HEK293 (cell line): ENCODE measurements around the gene DCDC1.

Experiments
- CTCF ChIA-PET: fragments of 350-600 bp; formaldehyde crosslinking; extraction: SDS; loops from one replicate; lab custom pipeline; 2021; ENCODE audit warnings: antibody characterized with exemption; lab: Yijun Ruan, JAX
- POLR2A ChIA-PET: fragments of 300-600 bp; formaldehyde crosslinking; extraction: SDS; loops from one replicate; lab custom pipeline; 2020; ENCODE audit warnings: antibody characterized with exemption, inconsistent platforms; lab: Yijun Ruan, JAX
- H3K27ac ChIP-seq: fragments of 200-500 bp; sonication (Bioruptor generic); 2 replicates; pipeline ENCODE4 v1.5.1; 2014; ENCODE audit warnings: low read depth, low read length, control low read depth, inconsistent platforms; ENCODE audit errors: extremely low read depth
- H3K36me3 ChIP-seq, 2 experiments: fragments of 200-500 bp in 1 of 2; sonication (Bioruptor generic) in 1 of 2; 1 replicate in 1 of 2; 2 replicates in 1 of 2; pipeline ENCODE4 v1.5.1; 2014 to 2017; ENCODE audit warnings: inconsistent platforms in 2 of 2, low read length in 2 of 2; ENCODE audit not compliant: control insufficient read depth in 2 of 2, insufficient read depth in 1 of 2
- H3K4me1 ChIP-seq: fragments of 200-500 bp; sonication (Bioruptor generic); 2 replicates; pipeline ENCODE4 v1.5.1; 2014; ENCODE audit warnings: mild to moderate bottlenecking, low read length, inconsistent platforms; ENCODE audit not compliant: control insufficient read depth, insufficient read depth
- H3K4me3 ChIP-seq: 2 replicates; pipeline ENCODE4 v1.5.1; 2011; ENCODE audit warnings: low read depth, mild to moderate bottlenecking, control low read depth, low read length, moderate library complexity
- H3K9me3 ChIP-seq: fragments of 200-500 bp; sonication (Bioruptor generic); 2 replicates; pipeline ENCODE4 v1.5.1; 2014; ENCODE audit warnings: low read depth, low read length, inconsistent platforms; ENCODE audit not compliant: control insufficient read depth, insufficient read depth
- OSR2 ChIP-seq: fragments of 450-650 bp; formaldehyde crosslinking; IDR thresholded peaks from 2 replicates; pipeline ENCODE4 v1.5.1; 2016; ENCODE audit warnings: missing biosample characterization, missing genetic modification characterization
- ZBTB17 ChIP-seq: fragments of 450-650 bp; formaldehyde crosslinking; IDR thresholded peaks from 2 replicates; pipeline ENCODE4 v1.5.1; 2016; ENCODE audit warnings: missing biosample characterization, missing genetic modification characterization
- ZBTB48 ChIP-seq: fragments of 450-650 bp; formaldehyde crosslinking; IDR thresholded peaks from 2 replicates; pipeline ENCODE4 v1.5.1; 2016; ENCODE audit warnings: missing biosample characterization, missing genetic modification characterization
- ZEB2 ChIP-seq: fragments of 450-650 bp; formaldehyde crosslinking; IDR thresholded peaks from 2 replicates; pipeline ENCODE4 v1.5.1; 2016; ENCODE audit warnings: missing biosample characterization, missing genetic modification characterization
- ZFP41 ChIP-seq: fragments of 450-650 bp; formaldehyde crosslinking; IDR thresholded peaks from 2 replicates; pipeline ENCODE4 v1.5.1; 2016; ENCODE audit warnings: missing biosample characterization, missing genetic modification characterization, borderline replicate concordance
- ZNF169 ChIP-seq: fragments of 450-650 bp; formaldehyde crosslinking; IDR thresholded peaks from 2 replicates; pipeline ENCODE4 v1.5.1; 2016; ENCODE audit warnings: missing biosample characterization, missing genetic modification characterization
- ZNF223 ChIP-seq: fragments of 450-650 bp; formaldehyde crosslinking; IDR thresholded peaks from 2 replicates; pipeline ENCODE4 v1.5.1; 2016; ENCODE audit warnings: missing biosample characterization, missing genetic modification characterization
- ZNF23 ChIP-seq: fragments of 450-650 bp; formaldehyde crosslinking; IDR thresholded peaks from 2 replicates; pipeline ENCODE4 v1.5.1; 2016; ENCODE audit warnings: missing biosample characterization, missing genetic modification characterization, borderline replicate concordance
- ZNF239 ChIP-seq: fragments of 450-650 bp; formaldehyde crosslinking; IDR thresholded peaks from 2 replicates; pipeline ENCODE4 v1.5.1; 2016; ENCODE audit warnings: missing biosample characterization, missing genetic modification characterization
- ZNF48 ChIP-seq: fragments of 450-650 bp; formaldehyde crosslinking; IDR thresholded peaks from 2 replicates; pipeline ENCODE4 v1.5.1; 2016; ENCODE audit warnings: missing biosample characterization, missing genetic modification characterization
- ZNF488 ChIP-seq: fragments of 450-650 bp; formaldehyde crosslinking; IDR thresholded peaks from 2 replicates; pipeline ENCODE4 v1.5.1; 2016; ENCODE audit warnings: missing biosample characterization, missing genetic modification characterization
- ZNF518A ChIP-seq: fragments of 450-650 bp; formaldehyde crosslinking; conservative IDR thresholded peaks from 2 replicates; pipeline ENCODE4 v1.5.1; 2016; ENCODE audit warnings: low read depth, missing biosample characterization, missing genetic modification characterization
- ZNF600 ChIP-seq: fragments of 450-650 bp; formaldehyde crosslinking; IDR thresholded peaks from 2 replicates; pipeline ENCODE4 v1.5.1; 2016; ENCODE audit warnings: missing biosample characterization, missing genetic modification characterization
- ZNF76 ChIP-seq: fragments of 450-650 bp; formaldehyde crosslinking; IDR thresholded peaks from 2 replicates; pipeline ENCODE4; 2016; ENCODE audit warnings: low read depth, missing biosample characterization, missing genetic modification characterization, borderline replicate concordance
- ZNF837 ChIP-seq: fragments of 450-650 bp; formaldehyde crosslinking; IDR thresholded peaks from 2 replicates; pipeline ENCODE4 v1.5.1; 2016; ENCODE audit warnings: missing biosample characterization, missing genetic modification characterization
- TF ChIP-seq, protein P1 (sequence below): fragments of 450-650 bp; formaldehyde crosslinking; IDR thresholded peaks from 2 replicates; pipeline ENCODE4 v1.5.1; 2017; ENCODE audit warnings: missing biosample characterization, mild to moderate bottlenecking, missing genetic modification characterization, moderate library complexity
- TF ChIP-seq, protein P2 (sequence below): fragments of 450-650 bp; formaldehyde crosslinking; IDR thresholded peaks from 2 replicates; pipeline ENCODE4 v1.5.1; 2017; ENCODE audit warnings: missing biosample characterization, missing genetic modification characterization
- TF ChIP-seq, protein P3 (sequence below): fragments of 450-650 bp; formaldehyde crosslinking; IDR thresholded peaks from 2 replicates; pipeline ENCODE4 v1.5.1; 2016; ENCODE audit warnings: missing biosample characterization, missing genetic modification characterization
- TF ChIP-seq, protein P4 (sequence below): fragments of 450-650 bp; formaldehyde crosslinking; IDR thresholded peaks from 2 replicates; pipeline ENCODE4 v1.5.1; 2016; ENCODE audit warnings: missing biosample characterization, missing genetic modification characterization
- TF ChIP-seq, protein P5 (sequence below): fragments of 450-650 bp; formaldehyde crosslinking; IDR thresholded peaks from 2 replicates; pipeline ENCODE4 v1.5.1; 2017; ENCODE audit warnings: missing biosample characterization, missing genetic modification characterization

The DCDC1 gene

DNA sequence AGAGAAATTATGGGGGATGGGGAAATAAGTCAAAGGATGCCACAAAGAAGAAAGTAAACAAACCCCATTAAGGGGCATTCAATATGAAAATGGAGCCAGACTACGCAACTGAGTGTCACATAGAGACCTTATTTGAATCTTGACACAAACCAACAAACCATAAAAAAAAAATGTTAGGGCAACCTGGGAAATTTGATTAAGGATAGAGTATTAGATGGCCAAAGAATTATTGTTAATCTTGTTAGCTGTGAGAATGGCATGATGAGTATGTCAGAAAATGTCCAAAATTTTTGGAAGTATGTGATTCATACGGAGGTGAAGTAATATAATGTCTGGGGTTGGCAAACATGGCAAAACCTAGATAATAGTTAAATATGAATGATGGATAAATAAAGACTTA, 461.3 kb downstream of the DCDC1 start:
- no peaks in the 10 kb centered on the region for H3K9me3 ChIP-seq
- H3K4me1 ChIP-seq, result no peaks in the 10 kb centered on the region
- ChIA-PET CTCF (no interaction called here), POLR2A (no interaction called here)
- H3K27ac ChIP-seq, result no peak overlapping the region
- TF ChIP-seq OSR2 (tag by site-specific recombination) (no peak), ZNF239 (no peak), ZBTB17 (tag by site-specific recombination) (no peak), ZNF223 (tag by site-specific recombination) (no peak), ZNF837 (tag by site-specific recombination) (no peak), ZNF76 (no peak), ZNF600 (tag by site-specific recombination) (no peak), ZNF488 (tag by site-specific recombination) (no peak), ZNF23 (no peak), ZNF48 (tag by site-specific recombination) (no peak), ZBTB48 (tag by site-specific recombination) (no peak), ZNF169 (tag by site-specific recombination) (no peak), ZNF518A (no peak), ZEB2 (tag by site-specific recombination) (no peak), ZFP41 (no peak)
- TF ChIP-seq, protein P1, sequence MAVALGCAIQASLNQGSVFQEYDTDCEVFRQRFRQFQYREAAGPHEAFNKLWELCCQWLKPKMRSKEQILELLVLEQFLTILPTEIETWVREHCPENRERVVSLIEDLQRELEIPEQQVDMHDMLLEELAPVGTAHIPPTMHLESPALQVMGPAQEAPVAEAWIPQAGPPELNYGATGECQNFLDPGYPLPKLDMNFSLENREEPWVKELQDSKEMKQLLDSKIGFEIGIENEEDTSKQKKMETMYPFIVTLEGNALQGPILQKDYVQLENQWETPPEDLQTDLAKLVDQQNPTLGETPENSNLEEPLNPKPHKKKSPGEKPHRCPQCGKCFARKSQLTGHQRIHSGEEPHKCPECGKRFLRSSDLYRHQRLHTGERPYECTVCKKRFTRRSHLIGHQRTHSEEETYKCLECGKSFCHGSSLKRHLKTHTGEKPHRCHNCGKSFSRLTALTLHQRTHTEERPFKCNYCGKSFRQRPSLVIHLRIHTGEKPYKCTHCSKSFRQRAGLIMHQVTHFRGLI, result no peak
- TF ChIP-seq, protein P2, sequence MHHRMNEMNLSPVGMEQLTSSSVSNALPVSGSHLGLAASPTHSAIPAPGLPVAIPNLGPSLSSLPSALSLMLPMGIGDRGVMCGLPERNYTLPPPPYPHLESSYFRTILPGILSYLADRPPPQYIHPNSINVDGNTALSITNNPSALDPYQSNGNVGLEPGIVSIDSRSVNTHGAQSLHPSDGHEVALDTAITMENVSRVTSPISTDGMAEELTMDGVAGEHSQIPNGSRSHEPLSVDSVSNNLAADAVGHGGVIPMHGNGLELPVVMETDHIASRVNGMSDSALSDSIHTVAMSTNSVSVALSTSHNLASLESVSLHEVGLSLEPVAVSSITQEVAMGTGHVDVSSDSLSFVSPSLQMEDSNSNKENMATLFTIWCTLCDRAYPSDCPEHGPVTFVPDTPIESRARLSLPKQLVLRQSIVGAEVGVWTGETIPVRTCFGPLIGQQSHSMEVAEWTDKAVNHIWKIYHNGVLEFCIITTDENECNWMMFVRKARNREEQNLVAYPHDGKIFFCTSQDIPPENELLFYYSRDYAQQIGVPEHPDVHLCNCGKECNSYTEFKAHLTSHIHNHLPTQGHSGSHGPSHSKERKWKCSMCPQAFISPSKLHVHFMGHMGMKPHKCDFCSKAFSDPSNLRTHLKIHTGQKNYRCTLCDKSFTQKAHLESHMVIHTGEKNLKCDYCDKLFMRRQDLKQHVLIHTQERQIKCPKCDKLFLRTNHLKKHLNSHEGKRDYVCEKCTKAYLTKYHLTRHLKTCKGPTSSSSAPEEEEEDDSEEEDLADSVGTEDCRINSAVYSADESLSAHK, result no peak
- TF ChIP-seq, protein P3, sequence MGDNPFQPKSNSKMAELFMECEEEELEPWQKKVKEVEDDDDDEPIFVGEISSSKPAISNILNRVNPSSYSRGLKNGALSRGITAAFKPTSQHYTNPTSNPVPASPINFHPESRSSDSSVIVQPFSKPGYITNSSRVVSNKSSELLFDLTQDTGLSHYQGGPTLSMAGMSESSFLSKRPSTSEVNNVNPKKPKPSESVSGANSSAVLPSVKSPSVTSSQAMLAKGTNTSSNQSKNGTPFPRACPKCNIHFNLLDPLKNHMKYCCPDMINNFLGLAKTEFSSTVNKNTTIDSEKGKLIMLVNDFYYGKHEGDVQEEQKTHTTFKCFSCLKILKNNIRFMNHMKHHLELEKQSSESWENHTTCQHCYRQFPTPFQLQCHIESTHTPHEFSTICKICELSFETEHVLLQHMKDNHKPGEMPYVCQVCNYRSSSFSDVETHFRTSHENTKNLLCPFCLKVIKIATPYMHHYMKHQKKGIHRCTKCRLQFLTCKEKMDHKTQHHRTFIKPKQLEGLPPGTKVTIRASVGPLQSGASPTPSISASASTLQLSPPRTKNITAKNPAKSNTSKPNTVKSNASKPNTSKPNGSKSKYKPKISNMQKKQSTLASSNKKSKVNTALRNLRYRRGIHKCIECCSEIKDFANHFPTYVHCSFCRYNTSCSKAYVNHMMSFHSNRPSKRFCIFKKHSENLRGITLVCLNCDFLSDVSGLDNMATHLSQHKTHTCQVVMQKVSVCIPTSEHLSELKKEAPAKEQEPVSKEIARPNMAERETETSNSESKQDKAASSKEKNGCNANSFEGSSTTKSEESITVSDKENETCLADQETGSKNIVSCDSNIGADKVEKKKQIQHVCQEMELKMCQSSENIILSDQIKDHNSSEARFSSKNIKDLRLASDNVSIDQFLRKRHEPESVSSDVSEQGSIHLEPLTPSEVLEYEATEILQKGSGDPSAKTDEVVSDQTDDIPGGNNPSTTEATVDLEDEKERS, result no peak
- TF ChIP-seq, protein P4, sequence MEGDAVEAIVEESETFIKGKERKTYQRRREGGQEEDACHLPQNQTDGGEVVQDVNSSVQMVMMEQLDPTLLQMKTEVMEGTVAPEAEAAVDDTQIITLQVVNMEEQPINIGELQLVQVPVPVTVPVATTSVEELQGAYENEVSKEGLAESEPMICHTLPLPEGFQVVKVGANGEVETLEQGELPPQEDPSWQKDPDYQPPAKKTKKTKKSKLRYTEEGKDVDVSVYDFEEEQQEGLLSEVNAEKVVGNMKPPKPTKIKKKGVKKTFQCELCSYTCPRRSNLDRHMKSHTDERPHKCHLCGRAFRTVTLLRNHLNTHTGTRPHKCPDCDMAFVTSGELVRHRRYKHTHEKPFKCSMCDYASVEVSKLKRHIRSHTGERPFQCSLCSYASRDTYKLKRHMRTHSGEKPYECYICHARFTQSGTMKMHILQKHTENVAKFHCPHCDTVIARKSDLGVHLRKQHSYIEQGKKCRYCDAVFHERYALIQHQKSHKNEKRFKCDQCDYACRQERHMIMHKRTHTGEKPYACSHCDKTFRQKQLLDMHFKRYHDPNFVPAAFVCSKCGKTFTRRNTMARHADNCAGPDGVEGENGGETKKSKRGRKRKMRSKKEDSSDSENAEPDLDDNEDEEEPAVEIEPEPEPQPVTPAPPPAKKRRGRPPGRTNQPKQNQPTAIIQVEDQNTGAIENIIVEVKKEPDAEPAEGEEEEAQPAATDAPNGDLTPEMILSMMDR (tag by site-specific recombination), result no peak
- TF ChIP-seq, protein P5, sequence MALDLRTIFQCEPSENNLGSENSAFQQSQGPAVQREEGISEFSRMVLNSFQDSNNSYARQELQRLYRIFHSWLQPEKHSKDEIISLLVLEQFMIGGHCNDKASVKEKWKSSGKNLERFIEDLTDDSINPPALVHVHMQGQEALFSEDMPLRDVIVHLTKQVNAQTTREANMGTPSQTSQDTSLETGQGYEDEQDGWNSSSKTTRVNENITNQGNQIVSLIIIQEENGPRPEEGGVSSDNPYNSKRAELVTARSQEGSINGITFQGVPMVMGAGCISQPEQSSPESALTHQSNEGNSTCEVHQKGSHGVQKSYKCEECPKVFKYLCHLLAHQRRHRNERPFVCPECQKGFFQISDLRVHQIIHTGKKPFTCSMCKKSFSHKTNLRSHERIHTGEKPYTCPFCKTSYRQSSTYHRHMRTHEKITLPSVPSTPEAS (tag by site-specific recombination), result no peak
- H3K36me3 ChIP-seq, result no peaks in the 10 kb centered on the region
- no peak overlapping the region for H3K4me3 ChIP-seq
